Testis (tissue), 3 donors: Measurements from ENCODE around the gene NACC2. TPM values are rescaled to one million over a fixed set of nuclear protein-coding genes. Genes with fewer than 3 reads are reported as not detected.

Experiments
- DNase-seq: peaks from one replicate; pipeline ENCODE4 v3.0.0-alpha.2; 2019
- H3K27ac ChIP-seq, 2 donors: fragments of 200-600 bp; sonication (generic); one replicate each; pipeline ENCODE4 v1.5.1; 2019
- H3K27me3 ChIP-seq: fragments of 200-600 bp; sonication (generic); one replicate; pipeline ENCODE4 v1.5.1; 2019
- H3K36me3 ChIP-seq: fragments of 200-600 bp; sonication (generic); one replicate; pipeline ENCODE4 v1.5.1; 2017; ENCODE audit warnings: low read depth; ENCODE audit errors: missing control alignments
- H3K4me1 ChIP-seq: fragments of 200-600 bp; sonication (generic); one replicate; pipeline ENCODE4 v1.5.1; 2019
- H3K4me3 ChIP-seq, 2 donors: fragments of 200-600 bp; sonication (generic); one replicate each; pipeline ENCODE4 v1.5.1; 2017 to 2019
- H3K9me3 ChIP-seq: fragments of 200-600 bp; sonication (generic); one replicate; pipeline ENCODE4 v1.5.1; 2017
- CTCF ChIP-seq, 3 experiments: fragments of 450-650 bp in 2 of 3; fragments of 200-600 bp in 1 of 3; sonication (generic) in 1 of 3; IDR thresholded peaks; one replicate each; pipeline ENCODE4 v1.5.1; 2016 to 2019; ENCODE audit warnings: antibody characterized with exemption in 3 of 3, mild to moderate bottlenecking in 2 of 3, moderate library complexity in 1 of 3
- POLR2A ChIP-seq: fragments of 450-650 bp; IDR thresholded peaks from one replicate; pipeline ENCODE4 v1.6.1; 2017; ENCODE audit warnings: antibody characterized with exemption, mild to moderate bottlenecking, moderate library complexity
- WGBS, 2 donors: methylation state at CpG; one replicate each; pipeline ENCODE4 v1.1.5; 2018; 5-methylcytosine and 5-hydroxymethylcytosine counted together
- intact Hi-C: fragments of 100-400 bp; cut with DNase I; formaldehyde crosslinking; loops from one replicate; pipeline ENCODE4 v1.15.1; 2023; ENCODE audit warnings: low total_unique reads
- polyA plus RNA-seq: library from polyadenylated mRNA; stranded (reverse); fragments of 350-450 nt; fragmentation: Illumina TruSeq; extraction: RNeasy Lipid Tissue Mini Kit (QIAGEN cat#74804); gene quantifications from one replicate; pipeline ENCODE4 v1.2.3, GENCODE V29; 2014; ENCODE audit warnings: low read depth, low replicate concordance; ENCODE audit not compliant: insufficient read depth
- total RNA-seq, 2 donors: library from RNA; depleted of rRNA; stranded (reverse); fragments of >200 nt; gene quantifications; one replicate each; pipeline ENCODE4 v1.2.3, GENCODE V29; 2016

NACC2 gene
- total and polyA plus RNA-seq, 3 donors from 2014 or later, result 29.3 to 49.7 (median 49.5) TPM

- Histone ChIP-seq H3K4me1 (peaks cover 23% of the 10 kb centered on the region), H3K9me3 (no peaks in the 10 kb centered on the region), H3K27ac (peak overlapping the region in 1 of 2 donors; percentile 8), H3K36me3 (no peaks in the 10 kb centered on the region), H3K4me3 (no peak overlapping the region), H3K27me3 (no peaks in the 10 kb centered on the region)
- intact Hi-C loops, result no loop called here
- no peak for DNase-seq
- no peak for TF ChIP-seq POLR2A
- TF ChIP-seq CTCF (IDR thresholded peaks at IDR 0.05), result no peak
- 95 to 96% methylated on average over 16 to 22 of the region's 22 CpGs for WGBS, 2 donors
These were observed 16.1 kb upstream of the NACC2 start for GRCh38 chr9:136111190-136111589.

- 43 to 68% methylated on average over 28 to 42 of the region's 42 CpGs for WGBS, 2 donors
- TF ChIP-seq POLR2A (no peak), CTCF (IDR thresholded peaks at IDR 0.05) (peak in 1 of 3 experiments; percentile 7)
- Histone ChIP-seq H3K36me3 (no peaks in the 10 kb centered on the region), H3K4me3 (no peak overlapping the region), H3K4me1 (peaks cover 23% of the 10 kb centered on the region), H3K9me3 (no peaks in the 10 kb centered on the region), H3K27ac (peak overlapping the region; percentile 11 to 35), H3K27me3 (no peaks in the 10 kb centered on the region)
- no peak for DNase-seq
- intact Hi-C loops, result no loop called here
These were observed 15.3 kb upstream of the NACC2 start for GRCh38 chr9:136110082-136111061.

GRCh38 chr9:136109351-136110081 lies 14.4 kb upstream of the NACC2 start:
- TF ChIP-seq POLR2A, result no peak
- TF ChIP-seq CTCF (IDR thresholded peaks at IDR 0.05), result no peak
- Histone ChIP-seq H3K36me3 (no peaks in the 10 kb centered on the region), H3K27me3 (no peaks in the 10 kb centered on the region), H3K27ac (peak overlapping the region; percentile 39 to 50), H3K4me1 (peaks cover 23% of the 10 kb centered on the region), H3K9me3 (no peaks in the 10 kb centered on the region), H3K4me3 (no peak overlapping the region)
- 22 to 23% methylated on average over 7 to 37 of the region's 48 CpGs for WGBS, 2 donors
- intact Hi-C loops, result no loop called here
- peak; percentile 89 for DNase-seq

- Histone ChIP-seq H3K4me3 (no peak overlapping the region), H3K4me1 (peaks cover 23% of the 10 kb centered on the region), H3K36me3 (no peaks in the 10 kb centered on the region), H3K27me3 (no peaks in the 10 kb centered on the region), H3K27ac (peak overlapping the region; percentile 39 to 50), H3K9me3 (no peaks in the 10 kb centered on the region)
- TF ChIP-seq POLR2A (no peak), CTCF (IDR thresholded peaks at IDR 0.05) (no peak)
- intact Hi-C loops, result no loop called here
- WGBS, 2 donors, result 80 to 87% methylated on average over 26 to 27 of the region's 27 CpGs
- DNase-seq, result no peak
These were observed 13.7 kb upstream of the NACC2 start for GRCh38 chr9:136108648-136109266.
